Dermis blood vessel endothelial cell (primary cell): ENCODE measurements around the gene UMODL1. TPM values are rescaled to one million over a fixed set of nuclear protein-coding genes. Genes with fewer than 3 reads are reported as not detected.
"Not testable (repeated sequence)": the region's sequence is repeated elsewhere in the genome, so short reads cannot be mapped to it uniquely, and the experiment has no call there.

Experiments
- DNase-seq: peaks from one replicate; pipeline ENCODE4 v3.0.0; 2010
- total RNA-seq: library from RNA; depleted of rRNA; stranded (reverse); fragments of >200 nt; gene quantifications from 2 replicates; pipeline ENCODE4 v1.2.3, GENCODE V29; 2014

The UMODL1 gene
- total RNA-seq, 1 donor from 2014 or later = not detected

DNA sequence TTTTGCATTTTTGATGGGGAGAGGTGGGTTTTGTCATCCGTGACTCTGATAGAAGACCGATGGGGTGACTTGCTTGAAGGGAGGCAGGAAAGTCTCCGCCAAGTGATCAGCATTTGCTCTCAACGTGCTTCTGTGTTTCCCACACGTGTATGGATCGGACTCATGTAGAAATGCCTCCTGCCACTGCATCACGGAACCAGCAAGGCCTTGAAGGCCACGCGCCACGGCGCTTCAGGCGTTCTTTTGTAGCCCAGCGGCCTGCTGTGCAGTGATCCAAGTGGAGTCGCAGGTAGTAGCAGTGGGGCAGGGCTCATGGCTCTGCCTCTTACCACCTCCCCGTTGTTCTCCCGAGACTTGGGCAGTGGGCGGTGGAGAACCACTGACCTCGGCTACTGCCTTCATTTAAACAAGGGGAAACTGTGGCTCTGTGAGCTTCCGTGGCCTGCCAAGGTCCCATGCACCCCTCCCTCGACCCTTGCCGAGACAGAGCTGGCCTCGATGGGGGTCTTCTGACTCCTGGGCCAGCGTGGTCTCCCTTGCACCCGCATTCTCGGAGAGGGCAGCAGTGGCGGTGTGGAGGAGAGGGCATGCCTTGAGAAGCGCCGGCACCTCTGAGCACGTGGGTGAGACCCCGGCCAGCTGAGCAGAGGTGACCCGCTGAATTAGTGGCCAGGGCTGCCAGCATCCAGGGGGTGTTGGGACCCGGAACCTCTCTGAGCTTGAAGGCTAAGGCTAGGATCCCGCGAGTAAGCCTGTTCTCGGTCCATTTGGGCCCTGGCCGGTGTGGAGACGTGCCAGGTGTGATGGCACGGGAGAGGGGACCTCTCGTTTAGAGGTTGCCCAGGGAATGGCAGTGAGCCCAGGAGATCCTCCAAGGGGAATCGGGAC, 101.7 kb downstream of the UMODL1 start:
- DNase-seq = no peak

DNA sequence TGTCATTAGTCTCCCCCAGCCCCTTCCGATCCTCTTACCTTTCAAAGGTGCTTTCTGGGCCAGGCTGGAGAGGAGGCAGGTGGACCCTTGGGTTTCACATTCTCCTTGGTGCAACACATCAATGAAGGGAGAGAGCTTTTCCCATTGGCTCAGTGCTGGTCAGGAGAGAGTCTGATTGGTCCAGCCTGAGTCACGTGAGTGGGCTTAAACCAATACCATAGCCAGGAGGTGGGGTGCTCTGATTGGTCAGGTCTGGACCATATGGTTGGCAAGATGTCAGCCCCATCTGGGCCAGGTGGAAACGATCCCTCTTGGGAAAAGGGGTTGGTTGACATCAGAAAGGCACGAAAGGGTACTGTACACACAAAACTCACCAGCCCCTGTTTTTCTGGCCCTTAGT, 103.1 kb downstream of the UMODL1 start:
- DNase-seq = no peak

DNA sequence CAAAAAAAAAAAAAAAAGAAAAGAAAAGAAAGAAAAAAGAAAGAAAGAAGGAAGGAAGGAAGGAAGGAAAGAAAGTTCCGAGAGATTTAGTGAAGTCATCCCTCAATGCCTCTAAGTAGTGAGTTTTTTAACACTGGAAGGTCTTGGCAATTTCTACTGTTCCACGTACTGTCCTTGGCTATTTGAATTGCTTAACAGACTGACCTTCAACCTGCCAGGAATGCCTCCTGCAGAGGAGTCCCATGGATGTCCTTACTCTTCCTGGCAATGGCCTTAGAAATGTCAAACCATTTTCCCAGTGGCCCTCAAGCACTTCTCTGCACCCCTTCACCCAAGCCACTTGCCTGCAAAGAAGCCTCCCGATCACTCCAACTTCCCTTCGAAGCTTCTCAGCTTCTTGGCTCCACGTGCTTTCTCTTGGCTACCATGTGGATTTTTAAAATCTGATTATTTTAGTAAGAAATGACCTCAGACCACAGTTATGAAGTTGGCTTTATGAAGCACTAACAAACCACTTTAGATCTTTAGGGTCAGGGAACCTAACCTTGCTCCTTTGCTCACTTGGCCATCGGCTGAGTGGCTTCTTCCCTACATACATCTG, 104.1 kb downstream of the UMODL1 start:
- no peak for DNase-seq

DNA sequence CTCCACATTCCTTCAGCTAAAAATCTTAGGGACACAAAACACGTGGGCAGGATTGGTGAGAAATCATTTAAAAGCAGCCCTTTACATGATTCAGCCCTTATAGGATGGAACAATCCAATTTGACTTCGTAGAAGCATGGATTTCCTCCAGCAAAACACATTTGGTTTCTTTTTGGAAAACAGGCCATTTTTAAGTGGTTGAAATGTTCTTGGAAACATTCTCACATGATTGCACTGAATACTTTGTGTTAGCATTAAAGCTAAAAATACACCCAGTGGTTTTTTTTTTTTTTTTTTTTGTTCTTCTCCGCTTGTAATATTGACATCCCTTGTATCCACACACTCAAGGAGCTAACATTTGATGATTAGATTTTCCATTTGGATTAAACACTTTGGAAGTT, 105.7 kb downstream of the UMODL1 start:
- DNase-seq = no peak

DNA sequence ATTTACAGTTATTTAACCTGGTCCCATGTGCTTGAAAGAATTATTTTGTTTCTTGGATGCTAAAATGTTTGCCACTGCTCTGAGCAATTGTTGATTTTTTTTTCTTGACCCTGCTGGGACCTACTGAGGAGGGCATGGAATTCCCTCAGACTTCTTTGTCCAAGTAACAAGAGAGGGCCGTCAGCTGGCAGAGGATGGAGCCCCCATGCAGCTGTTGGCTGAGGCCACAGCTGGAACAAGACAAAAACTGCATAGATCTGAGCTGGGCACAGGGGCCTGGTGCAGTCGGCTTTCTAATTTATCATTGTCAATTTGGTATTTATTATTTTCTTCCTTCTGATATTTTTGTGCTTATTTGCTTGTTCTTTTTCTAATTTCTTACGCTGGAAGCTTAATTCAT, 108.2 kb downstream of the UMODL1 start:
- no peak for DNase-seq

DNA sequence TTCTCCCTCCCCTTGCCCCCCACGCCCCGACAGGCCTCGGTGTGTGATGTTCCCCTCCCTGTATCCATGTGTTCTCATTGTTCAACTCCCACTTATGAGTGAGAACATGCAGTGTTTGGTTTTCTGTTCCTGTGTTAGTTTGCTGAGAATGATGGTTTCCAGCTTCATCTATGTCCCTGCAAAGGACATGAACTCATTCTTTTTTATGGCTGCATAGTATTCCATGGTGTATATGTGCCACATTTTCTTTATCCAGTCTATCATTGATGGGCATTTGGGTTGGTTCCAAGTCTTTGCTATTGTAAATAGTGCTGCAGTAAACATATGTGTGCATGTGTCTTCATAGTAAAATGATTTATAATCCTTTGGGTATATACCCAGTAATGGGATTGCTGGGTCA, 108.9 kb downstream of the UMODL1 start:
- not testable (repeated sequence) for DNase-seq

DNA sequence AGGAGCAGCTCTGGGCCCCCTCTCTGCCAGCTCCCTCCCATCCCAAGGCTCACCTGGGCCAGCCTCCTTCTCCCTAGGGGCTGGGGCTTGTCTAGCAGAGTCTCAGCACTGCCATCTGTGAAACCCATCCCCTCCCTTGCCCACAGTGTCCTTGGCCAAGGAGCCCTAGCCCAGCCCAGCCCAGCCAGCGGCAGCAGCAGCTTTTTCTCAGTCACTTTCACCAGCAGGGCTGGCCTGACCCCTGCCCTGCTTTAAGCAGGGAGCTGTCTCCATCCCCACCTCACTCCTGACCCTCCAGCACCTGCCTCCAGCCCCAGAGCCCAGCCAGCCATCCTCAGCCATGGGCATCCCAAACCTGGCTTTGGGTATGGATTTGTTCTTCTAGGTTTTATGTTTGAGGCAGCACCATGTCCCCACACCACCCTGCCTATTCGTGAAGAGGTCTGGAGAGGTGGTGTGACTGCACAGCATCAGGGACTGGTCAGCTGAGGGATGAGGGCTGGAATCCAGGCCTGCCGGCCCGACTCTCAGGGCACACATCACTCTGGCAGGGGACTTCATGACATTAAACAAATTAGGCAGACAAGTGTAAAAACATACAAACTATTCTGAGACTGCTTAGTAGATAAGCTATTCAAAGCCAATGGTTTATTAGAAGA, 111.7 kb downstream of the UMODL1 start:
- no peak for DNase-seq

DNA sequence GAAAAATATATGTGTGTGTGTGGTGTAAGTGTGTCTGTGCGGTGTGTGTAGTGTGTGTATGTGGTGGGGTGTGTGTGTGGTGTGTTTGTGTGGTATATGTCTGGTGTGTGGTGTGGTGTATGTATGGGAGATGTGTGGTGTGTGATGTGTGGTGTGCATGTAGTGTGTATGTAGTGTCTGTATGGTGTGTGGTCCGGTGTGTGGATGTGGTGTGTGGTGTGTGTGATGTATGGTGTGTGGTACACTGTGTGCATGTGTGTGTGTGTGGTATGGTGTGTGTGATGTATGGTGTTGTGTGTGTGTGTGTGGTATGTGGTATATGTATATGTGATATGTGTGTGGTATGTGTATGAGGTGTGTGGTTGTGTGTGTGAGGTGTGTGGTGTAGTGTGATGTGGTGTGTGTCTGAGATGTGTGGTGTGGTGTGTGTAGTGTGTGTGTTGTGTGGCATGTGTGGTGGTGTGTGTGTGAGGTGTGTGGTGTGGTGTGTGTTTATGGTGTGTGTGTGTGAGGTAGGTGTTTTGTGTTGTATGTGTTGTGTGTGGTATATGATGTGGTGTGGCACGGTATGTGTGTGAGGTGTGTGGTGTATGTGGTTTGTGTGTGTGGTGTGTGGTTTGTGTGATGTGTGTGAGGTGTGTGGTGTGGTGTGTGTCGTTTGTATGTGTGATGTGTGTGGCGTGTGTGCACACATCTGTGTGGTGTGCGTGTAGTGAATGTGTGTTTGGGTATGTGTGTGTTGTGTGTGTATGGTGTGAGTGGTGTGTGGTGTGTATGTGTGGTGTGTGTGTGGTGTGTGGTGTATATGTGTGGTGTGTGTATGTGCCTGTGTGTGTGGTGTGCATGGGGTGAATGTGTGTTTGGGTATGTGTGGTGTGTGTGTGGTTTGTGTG, 112.5 kb downstream of the UMODL1 start:
- DNase-seq = no peak

DNA sequence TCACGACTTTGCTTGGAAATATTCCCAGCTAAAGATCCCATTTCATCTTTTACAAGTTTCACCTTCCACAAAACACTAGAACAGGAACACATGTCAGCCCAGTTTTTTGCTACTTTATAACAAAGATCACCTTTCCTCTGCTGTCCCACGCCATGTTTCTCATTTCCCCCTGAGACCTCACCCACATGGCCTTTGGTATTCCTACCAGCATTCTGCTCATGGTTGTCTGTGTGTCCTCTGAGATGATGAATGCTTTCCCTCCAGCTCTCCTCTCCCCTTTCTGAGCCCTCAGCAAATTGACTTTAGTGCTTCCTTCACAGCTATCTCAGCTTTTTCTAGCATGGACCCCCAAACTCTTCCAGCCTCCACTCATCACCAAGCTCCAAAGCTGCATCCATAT, 115.5 kb downstream of the UMODL1 start:
- DNase-seq = no peak

DNA sequence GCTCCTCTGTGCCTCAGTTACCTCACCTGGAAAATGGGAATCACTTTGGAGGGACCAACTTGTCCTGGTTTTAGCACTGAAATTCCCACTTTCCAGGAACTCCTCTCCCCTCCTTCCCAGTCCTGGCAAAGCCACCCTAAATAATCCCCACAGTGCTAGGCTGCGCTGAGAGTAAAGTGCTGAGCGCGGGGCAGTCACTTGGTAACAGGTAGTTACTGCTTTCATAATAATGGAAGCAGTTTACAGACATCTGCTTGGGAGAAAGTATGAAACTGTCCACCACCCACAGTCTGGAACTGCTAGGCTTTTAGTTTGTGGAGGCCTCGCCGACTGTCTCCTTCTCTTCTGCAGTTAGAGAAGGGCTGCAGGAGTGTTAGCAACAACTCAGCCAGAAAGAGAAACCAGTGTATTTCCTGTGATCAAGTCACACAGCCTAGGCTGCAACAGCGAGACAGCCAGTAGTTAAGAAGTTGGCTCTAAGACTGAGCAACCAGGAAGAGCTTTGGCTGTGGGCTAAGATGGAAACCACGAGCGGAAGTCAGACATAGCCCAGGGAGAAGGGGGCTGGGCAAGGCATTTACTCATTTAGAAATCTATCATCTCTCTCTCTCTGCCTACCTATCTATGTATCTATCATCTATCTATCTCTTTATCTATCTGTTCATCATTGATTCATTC, 117.0 kb downstream of the UMODL1 start:
- peak; percentile 24 for DNase-seq

DNA sequence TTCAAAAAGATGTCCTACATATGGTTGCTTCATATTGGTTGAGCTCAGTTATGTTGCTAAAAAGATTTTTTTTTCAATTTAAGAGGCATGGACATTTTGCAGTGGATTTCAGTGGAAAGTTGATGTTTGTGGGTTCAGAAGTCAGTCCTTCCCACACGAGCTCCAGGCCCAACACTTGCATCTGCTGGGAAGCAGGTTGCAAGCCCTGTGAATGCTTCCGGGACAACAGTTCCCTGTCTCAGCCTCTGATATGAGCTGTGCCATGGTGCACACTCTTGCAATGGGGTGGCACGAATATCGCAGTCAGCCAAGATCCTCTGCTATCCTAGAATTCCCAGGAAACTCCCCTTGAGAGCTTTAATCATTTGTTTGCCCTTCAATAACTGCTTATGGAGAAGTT, 117.5 kb downstream of the UMODL1 start:
- DNase-seq = no peak

DNA sequence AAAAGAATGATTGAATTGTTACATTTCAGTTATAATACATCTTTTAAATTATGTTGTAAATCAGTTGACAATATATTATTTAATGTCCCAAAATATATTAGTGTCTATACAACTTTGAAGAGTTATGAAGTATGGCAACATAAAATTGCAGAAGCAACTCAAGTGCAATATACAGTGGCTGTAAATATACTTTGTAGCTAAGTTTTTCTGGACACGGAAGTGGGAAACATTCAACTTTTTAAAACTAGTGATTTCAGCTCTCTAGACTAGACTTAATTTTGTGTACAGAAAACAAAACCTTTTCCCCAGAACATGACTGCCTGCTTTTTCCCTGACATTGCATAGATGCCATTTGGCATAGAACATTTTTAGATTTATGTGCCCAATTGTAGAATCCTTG, 118.3 kb downstream of the UMODL1 start:
- DNase-seq = no peak

DNA sequence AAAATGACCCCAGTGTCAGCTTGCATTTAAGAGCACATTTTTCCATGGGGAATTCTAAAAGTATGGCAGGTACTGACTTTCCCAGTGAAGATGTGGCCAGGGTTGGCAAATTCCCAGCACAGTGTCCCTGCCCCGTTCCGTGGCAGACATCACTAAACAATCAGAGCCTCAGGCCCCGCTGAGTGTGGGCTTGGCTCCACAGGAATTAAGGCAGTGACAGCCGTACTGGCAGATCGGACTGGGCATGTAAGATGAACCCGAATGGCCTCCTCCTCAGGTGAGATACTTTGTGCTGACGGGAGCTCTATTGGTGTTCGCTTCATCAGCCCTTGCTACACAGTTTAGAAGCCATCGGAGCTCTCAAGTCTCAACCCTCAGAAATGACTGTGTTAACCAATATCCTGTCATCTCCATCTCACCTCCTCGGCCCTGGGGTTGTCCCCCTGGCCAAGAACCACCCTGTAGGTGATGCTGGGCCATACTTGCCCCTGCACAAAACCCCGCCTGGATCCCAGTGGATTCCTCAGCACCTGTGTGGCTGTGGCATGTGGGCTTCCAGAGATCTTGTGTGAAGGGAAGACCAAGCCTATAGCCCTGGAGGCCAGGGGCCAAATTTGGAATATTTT, 118.9 kb downstream of the UMODL1 start:
- no peak for DNase-seq

DNA sequence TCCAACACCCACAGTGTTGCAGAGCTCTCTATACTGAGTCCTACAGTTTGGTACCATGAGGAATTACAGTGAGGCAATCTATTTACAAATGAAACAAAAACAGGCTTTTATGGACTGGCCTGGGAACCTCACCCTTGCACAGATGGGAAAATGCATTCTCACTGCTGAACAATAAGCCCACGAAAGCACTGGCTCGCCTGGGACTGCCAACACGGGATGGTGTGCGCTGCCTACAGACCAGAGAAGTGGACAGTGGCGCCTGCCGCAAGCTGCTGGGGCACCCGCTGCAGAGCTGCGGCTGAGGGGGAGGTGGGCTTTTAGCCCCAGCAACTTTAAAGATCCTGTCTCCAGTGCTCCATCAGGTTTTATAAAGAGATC, 119.4 kb downstream of the UMODL1 start:
- DNase-seq = no peak

DNA sequence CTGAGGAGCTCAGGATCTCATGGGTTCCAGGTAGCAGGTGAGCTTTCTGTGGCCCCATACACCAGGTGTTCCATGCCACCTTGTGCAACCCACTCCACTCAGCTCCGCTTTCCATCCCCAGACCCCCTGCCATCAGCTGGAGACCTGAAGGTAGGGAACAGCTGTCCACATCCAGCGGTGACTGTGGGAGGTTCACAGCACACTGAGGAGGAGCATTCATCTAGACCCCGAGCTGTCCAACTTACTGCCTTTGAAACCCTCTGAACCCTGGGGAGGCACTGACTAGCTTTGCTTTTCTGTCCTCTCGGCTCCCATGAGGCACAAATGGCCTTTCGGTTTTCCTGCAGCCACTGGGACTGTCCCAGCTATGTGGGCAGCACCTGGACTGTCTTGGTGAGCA, 119.9 kb downstream of the UMODL1 start:
- no peak for DNase-seq

DNA sequence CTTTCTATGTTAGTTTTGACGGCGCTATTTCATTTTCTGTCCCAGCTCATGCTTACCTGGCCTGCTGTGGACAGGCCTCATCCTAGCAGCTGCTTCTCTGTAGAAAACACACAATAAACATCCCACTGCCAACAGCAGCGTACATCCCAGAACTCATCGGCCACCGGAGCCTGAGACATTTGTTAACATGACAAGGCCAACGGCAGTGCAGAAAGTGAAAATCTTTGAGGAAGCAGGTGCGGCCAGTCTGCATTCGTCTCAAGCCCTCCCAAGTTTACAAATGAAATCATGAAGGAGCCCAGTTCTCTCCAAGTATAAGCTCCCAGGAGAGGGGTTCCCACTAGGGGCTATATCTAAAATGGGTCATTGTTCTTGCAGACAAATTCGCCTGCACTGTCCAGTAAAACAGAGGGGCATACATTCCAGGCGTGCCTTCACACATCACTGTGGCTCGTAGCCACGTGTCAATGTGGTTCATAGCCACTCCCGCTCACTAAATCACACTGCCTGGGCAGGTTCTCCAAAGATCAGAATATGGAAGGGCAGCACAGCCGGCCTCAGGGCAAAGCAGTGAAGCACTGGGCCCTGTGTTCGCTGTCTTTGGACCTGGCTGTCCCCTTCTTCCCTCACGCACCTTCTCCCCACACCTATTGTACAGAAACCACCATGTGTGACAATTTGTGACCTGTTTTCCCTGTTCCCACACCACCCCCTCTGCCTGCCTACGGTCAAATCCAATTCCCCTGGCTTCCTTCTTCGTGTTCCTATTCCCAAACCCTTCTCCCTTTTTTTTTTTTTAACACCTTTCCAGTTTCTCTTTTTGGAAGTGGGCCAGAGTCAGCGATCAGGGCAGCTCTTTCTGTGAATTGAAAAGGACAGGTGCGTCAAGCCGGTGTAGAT, 120.8 kb downstream of the UMODL1 start:
- no peak for DNase-seq
